Spleen (tissue), 7 donors: ENCODE measurements around the gene CD55.

Experiments used
- CTCF ChIP-seq, 11 experiments: fragments of 200-600 bp in 7 of 11; fragments of 450-650 bp in 4 of 11; sonication (generic) in 4 of 11; IDR thresholded peaks in 8 of 11; conservative IDR thresholded peaks in 3 of 11; 1 replicate in 7 of 11; 2 replicates in 4 of 11; pipeline versions ENCODE4 v1.4.0 to v1.8.0; 2016 to 2021; ENCODE audit warnings: antibody characterized with exemption in 11 of 11, inconsistent platforms in 4 of 11, mild to moderate bottlenecking in 1 of 11
- POLR2A ChIP-seq, 3 donors: fragments of 450-650 bp; IDR thresholded peaks; one replicate each; pipeline ENCODE4 v1.5.1; 2017; ENCODE audit warnings: antibody characterized with exemption in 3 of 3, mild to moderate bottlenecking in 1 of 3
- POLR2AphosphoS5 ChIP-seq, 3 donors: sonication (generic); formaldehyde crosslinking; IDR thresholded peaks; one replicate each; pipeline ENCODE4 v1.5.1; 2017; ENCODE audit warnings: antibody characterized with exemption in 3 of 3
- donor health status: DM: no; HTN: no; CAD: no; lungs with moderate emphysema.
- donor health status: DM: no; HTN: no; CAD: no.
- donor health status: DM: no; HTN: no; CAD: no.

GRCh38 chr1:207315435-207315834, 6.0 kb upstream of the CD55 start:
- TF ChIP-seq POLR2A (IDR thresholded peaks at IDR 0.05) (no peak), POLR2AphosphoS5 (IDR thresholded peaks at IDR 0.05) (no peak), CTCF (IDR thresholded peaks at IDR 0.05 in 8 of 11, conservative IDR thresholded peaks at IDR 0.05 in 3 of 11) (no peak)
